ENCODE results near the gene UBE3D. TPM values are rescaled to one million over a fixed set of nuclear protein-coding genes. Genes with fewer than 3 reads are reported as not detected.

Gene UBE3D
- total and polyA plus RNA-seq, 11 donors: 2.0 to 5.3 (median 2.9) TPM

DNA sequence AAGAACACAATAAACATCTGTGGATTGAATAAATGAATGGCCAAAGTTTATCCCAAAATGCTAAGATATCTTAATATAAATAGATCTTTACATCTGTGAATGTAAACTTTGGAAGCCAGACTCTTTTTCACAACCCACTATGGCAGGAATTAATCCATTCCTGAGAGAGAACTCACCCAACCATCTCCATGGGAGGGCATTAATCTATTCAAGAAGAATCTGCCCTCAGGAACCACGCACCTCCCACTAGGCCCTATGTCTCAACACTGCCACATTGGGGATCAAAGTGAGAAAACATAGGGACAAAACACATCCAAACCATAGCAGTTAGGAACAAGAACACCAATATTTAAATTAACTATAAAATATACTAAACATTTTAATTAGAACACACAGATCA is 3.4 kb downstream of the UBE3D start:
- no peaks in the 10 kb centered on the region for H3K27me3 ChIP-seq
- DNase-seq (no peak), ATAC-seq (no peak)
- peaks cover 0 to 13% (median 5%) of the 10 kb centered on the region in 12 donors for H3K4me1 ChIP-seq
- TF ChIP-seq, protein P1, sequence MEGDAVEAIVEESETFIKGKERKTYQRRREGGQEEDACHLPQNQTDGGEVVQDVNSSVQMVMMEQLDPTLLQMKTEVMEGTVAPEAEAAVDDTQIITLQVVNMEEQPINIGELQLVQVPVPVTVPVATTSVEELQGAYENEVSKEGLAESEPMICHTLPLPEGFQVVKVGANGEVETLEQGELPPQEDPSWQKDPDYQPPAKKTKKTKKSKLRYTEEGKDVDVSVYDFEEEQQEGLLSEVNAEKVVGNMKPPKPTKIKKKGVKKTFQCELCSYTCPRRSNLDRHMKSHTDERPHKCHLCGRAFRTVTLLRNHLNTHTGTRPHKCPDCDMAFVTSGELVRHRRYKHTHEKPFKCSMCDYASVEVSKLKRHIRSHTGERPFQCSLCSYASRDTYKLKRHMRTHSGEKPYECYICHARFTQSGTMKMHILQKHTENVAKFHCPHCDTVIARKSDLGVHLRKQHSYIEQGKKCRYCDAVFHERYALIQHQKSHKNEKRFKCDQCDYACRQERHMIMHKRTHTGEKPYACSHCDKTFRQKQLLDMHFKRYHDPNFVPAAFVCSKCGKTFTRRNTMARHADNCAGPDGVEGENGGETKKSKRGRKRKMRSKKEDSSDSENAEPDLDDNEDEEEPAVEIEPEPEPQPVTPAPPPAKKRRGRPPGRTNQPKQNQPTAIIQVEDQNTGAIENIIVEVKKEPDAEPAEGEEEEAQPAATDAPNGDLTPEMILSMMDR (IDR thresholded peaks at IDR 0.05): no peak
- TF ChIP-seq POLR2A (IDR thresholded peaks at IDR 0.05): no peak
- H3K9me3 ChIP-seq: no peaks in the 10 kb centered on the region
- peaks cover 0 to under 1% (median 0%) of the 10 kb centered on the region in 9 donors for H3K36me3 ChIP-seq
- intact Hi-C loops (cut with DNase I): loop anchor here in 3 of 10 donors (10.0 kb wide), 1 partner anchor 453 kb away; the partner anchor contains the start of gene PRSS35 (in 3 of the 3)
- no peak overlapping the region for H3K4me3 ChIP-seq
- 94 to 100% (median 96%) methylated on average over 1 of the region's 1 CpG for WGBS, 4 donors
- no peak overlapping the region for H3K27ac ChIP-seq

DNA sequence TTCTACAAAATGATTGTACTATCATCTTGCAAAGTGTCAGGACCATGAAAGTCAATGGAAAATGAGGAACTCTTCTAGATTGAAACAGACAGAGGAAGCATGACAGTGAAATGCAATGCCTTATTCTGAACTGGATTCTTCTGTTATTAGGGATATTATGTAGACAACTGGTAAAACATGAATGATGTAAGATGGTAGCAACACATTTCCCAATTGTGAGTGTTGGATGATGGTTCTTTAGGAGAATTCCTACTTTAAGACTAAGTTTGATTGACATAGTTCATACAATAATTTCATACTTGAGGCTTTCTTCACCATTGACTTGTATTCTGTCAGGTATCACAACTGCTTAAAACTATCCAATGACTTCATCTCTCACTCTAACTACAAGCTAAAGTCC is 4.5 kb downstream of the UBE3D start:
- no peak for ATAC-seq
- no peaks in the 10 kb centered on the region for H3K27me3 ChIP-seq
- intact Hi-C loops (cut with DNase I): loop anchor here in 3 of 10 donors (10.0 kb wide), 1 partner anchor 454 kb away; the partner anchor contains the start of gene PRSS35 (in 3 of the 3)
- H3K4me1 ChIP-seq: peaks cover 0 to 13% (median 4%) of the 10 kb centered on the region in 12 donors
- no peaks in the 10 kb centered on the region for H3K9me3 ChIP-seq
- H3K27ac ChIP-seq: no peak overlapping the region
- TF ChIP-seq, protein P1 (IDR thresholded peaks at IDR 0.05): no peak
- no peak for TF ChIP-seq POLR2A (IDR thresholded peaks at IDR 0.05)
- no peak for DNase-seq
- peaks cover 0 to 10% (median 0%) of the 10 kb centered on the region in 9 donors for H3K36me3 ChIP-seq
- H3K4me3 ChIP-seq: no peak overlapping the region

DNA sequence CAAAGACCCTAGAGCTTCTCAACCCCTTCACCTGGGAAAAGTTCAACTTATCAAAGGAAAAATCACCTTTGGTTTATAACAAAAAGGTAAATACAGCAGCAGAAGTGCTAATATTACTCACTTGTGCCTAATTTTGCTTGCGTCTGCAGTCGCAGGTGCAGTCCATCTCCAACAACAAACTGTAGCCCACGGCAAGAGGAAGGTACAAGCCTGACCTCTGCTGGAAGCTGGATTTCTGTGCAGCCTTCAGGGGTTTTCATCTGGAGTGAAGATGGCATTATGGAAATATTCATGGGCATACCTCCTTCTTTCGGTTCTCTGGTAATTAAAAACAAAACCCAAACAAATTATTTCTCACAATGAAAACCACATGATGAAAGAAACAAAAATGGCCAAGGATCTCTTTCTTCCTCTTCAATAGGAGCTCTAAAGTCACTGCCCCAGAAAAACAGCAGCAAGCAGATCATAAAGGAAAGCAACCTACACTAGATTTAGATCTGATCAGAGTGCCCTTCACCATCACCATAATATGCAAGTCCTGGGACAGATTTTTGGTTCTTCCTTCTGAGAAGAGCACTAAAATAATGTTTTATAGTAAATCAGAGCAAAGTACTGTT is 7.8 kb downstream of the UBE3D start:
- intact Hi-C loops (cut with DNase I): loop anchor here (1.0 to 10.0 kb wide), 9 partner anchors 156 to 811 kb away; partner anchors contain the start of genes IBTK (in 2 of the 10) and TPBG (in 1 of the 10)

More for the DNA sequence above, 7.8 kb downstream of the UBE3D start:
- TF ChIP-seq, protein P1 (IDR thresholded peaks at IDR 0.05): peak; percentile 35 to 74 (median 65)
- TF ChIP-seq POLR2A (IDR thresholded peaks at IDR 0.05): no peak
- Histone ChIP-seq H3K27ac (no peak overlapping the region), H3K4me3 (no peak overlapping the region), H3K4me1 (peaks cover 0 to 6% (median 0%) of the 10 kb centered on the region in 12 donors), H3K9me3 (no peaks in the 10 kb centered on the region), H3K27me3 (no peaks in the 10 kb centered on the region), H3K36me3 (peaks cover 0 to 10% (median 0%) of the 10 kb centered on the region in 9 donors)
- DNase-seq (peak in 2 of 5 donors; percentile 19 to 26), ATAC-seq (peak in 2 of 4 donors; percentile 58 to 69)
- 34 to 39% (median 38%) methylated on average over 4 of the region's 4 CpGs for WGBS, 4 donors

All from heart left ventricle (tissue), 16 donors.